ENCODE data around the gene CDH22. TPM values are rescaled to one million over a fixed set of nuclear protein-coding genes. Genes with fewer than 3 reads are reported as not detected.

CDH22 gene
- total and polyA plus RNA-seq, 11 donors = 0.03 to 0.90 (median 0.48) TPM

DNA sequence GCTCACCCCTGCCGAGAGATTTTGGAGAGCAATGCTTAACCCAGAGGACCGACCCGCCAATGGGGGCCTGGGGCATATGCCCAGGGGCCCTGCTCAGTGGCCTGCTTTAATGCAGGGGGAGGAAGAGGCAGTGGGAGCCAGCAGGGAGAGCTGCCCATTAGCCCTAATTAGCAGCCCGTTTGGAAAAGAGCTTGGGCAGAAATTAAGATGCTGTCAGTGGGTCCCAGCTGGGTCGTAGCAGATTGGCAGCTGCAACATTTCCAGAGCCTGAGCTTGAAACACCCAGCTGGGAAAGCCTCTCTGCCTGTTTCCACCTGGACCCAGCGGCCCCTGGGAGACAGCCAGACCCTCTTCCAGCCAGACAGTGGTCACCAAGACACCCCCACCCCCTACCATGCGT is 150.7 kb downstream of the CDH22 start:
- no peak overlapping the region for H3K27ac ChIP-seq
- no peaks in the 10 kb centered on the region for H3K36me3 ChIP-seq
- H3K4me3 ChIP-seq = no peak overlapping the region
- peaks cover 4 to 57% (median 9%) of the 10 kb centered on the region in 9 donors for H3K27me3 ChIP-seq
- intact Hi-C loops (cut with DNase I) = no loop called here
- no peaks in the 10 kb centered on the region for H3K9me3 ChIP-seq
- ATAC-seq (no peak), DNase-seq (no peak)
- TF ChIP-seq POLR2A (IDR thresholded peaks at IDR 0.05) = no peak
- TF ChIP-seq, protein P1, sequence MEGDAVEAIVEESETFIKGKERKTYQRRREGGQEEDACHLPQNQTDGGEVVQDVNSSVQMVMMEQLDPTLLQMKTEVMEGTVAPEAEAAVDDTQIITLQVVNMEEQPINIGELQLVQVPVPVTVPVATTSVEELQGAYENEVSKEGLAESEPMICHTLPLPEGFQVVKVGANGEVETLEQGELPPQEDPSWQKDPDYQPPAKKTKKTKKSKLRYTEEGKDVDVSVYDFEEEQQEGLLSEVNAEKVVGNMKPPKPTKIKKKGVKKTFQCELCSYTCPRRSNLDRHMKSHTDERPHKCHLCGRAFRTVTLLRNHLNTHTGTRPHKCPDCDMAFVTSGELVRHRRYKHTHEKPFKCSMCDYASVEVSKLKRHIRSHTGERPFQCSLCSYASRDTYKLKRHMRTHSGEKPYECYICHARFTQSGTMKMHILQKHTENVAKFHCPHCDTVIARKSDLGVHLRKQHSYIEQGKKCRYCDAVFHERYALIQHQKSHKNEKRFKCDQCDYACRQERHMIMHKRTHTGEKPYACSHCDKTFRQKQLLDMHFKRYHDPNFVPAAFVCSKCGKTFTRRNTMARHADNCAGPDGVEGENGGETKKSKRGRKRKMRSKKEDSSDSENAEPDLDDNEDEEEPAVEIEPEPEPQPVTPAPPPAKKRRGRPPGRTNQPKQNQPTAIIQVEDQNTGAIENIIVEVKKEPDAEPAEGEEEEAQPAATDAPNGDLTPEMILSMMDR (IDR thresholded peaks at IDR 0.05) = no peak
- WGBS, 4 donors = 48 to 55% (median 52%) methylated on average over 5 to 7 of the region's 7 CpGs
- H3K4me1 ChIP-seq = no peaks in the 10 kb centered on the region

DNA sequence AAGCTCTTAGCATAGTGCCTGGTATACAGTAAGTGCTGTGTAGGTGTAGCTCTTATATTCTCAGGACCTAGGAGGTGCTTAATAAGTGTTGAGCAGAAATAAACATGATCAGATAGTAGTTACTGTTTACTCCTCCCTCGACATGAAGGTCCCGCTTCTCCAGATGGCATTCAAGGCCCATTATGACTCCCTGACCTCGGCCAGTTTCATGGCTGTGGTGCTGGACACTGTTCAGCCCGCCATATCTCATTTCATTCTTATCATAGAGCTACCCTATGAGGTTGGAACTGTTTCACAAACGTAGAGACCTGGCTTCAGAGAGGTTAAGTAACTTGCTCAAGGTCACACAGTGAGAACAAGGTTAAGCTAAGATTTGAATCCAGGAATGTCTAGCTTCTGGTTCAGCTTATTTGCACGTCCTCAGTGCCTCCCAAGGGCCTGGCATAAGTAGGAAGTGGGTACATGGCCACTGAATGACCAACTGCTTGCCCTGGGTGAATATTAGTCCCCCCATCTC is 151.2 kb downstream of the CDH22 start:
- intact Hi-C loops (cut with DNase I) = no loop called here
- Histone ChIP-seq H3K4me1 (no peaks in the 10 kb centered on the region), H3K27ac (no peak overlapping the region), H3K27me3 (peaks cover 4 to 59% (median 9%) of the 10 kb centered on the region in 9 donors), H3K9me3 (no peaks in the 10 kb centered on the region), H3K36me3 (no peaks in the 10 kb centered on the region), H3K4me3 (no peak overlapping the region)
- 67 to 71% (median 71%) methylated on average over 6 of the region's 6 CpGs for WGBS, 4 donors
- DNase-seq (no peak), ATAC-seq (no peak)
- TF ChIP-seq, protein P1 (IDR thresholded peaks at IDR 0.05) = no peak
- no peak for TF ChIP-seq POLR2A (IDR thresholded peaks at IDR 0.05)

DNA sequence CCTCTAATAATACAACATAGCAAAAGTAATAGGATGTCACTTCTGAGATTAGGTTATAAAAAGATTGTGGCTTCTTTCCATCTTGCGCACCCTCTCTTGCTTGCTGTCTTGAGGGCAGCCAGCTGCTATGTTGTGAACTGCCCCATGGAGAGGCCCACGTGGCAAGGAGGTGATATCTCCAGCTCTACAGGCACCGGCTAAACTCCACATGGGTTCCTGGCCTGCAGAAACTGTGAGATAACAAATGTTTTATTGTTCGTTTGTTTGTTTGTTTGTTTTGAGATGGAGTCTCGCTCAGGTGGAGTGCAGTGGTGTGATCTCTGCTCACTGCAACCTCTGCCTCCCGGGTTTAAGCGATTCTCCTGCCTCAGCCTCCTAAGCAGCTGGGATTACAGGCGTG is 152.2 kb downstream of the CDH22 start:
- intact Hi-C loops (cut with DNase I) = no loop called here
- Histone ChIP-seq H3K4me1 (no peaks in the 10 kb centered on the region), H3K27ac (no peak overlapping the region), H3K27me3 (peaks cover 4 to 57% (median 9%) of the 10 kb centered on the region in 9 donors), H3K4me3 (no peak overlapping the region), H3K36me3 (no peaks in the 10 kb centered on the region), H3K9me3 (no peaks in the 10 kb centered on the region)
- 40 to 46% (median 44%) methylated on average over 7 to 8 of the region's 8 CpGs for WGBS, 4 donors
- DNase-seq = no peak
- no peak for TF ChIP-seq POLR2A (IDR thresholded peaks at IDR 0.05)
- TF ChIP-seq, protein P1 (IDR thresholded peaks at IDR 0.05) = no peak
- no peak for ATAC-seq

DNA sequence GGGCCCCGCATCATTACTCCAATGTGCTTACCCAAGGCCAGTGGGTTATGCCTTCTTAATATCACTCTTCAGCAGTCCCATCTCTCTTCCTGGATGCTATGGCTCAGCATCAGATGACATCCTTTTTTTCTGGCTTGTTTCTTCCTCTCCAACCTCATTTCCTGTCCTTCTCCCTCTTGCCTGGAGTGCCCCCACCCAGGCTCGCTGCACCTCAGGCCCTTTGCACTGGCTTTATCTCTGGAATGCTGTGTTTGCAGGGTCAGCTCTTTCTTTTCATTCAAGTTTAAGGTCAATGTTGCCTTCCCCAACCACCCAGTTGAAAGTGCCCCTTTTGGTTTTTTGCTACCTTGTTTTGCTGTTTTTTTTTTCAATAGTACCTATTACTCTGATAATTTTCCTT is 153.5 kb downstream of the CDH22 start:
- Histone ChIP-seq H3K9me3 (no peaks in the 10 kb centered on the region), H3K27me3 (peaks cover 4 to 48% (median 9%) of the 10 kb centered on the region in 9 donors), H3K4me3 (no peak overlapping the region), H3K4me1 (no peaks in the 10 kb centered on the region), H3K36me3 (no peaks in the 10 kb centered on the region), H3K27ac (no peak overlapping the region)
- 81 to 85% (median 83%) methylated on average over 2 of the region's 2 CpGs for WGBS, 4 donors
- intact Hi-C loops (cut with DNase I) = no loop called here
- TF ChIP-seq, protein P1 (IDR thresholded peaks at IDR 0.05) = no peak
- TF ChIP-seq POLR2A (IDR thresholded peaks at IDR 0.05) = no peak
- no peak for ATAC-seq
- DNase-seq = no peak
